ENCODE results near the gene GAS6. TPM values are rescaled to one million over a fixed set of nuclear protein-coding genes. Genes with fewer than 3 reads are reported as not detected.
A peak's percentile ranks its signal among the peaks of the same experiment; 100 is the strongest.
"Not testable (repeated sequence)": the region's sequence is repeated elsewhere in the genome, so short reads cannot be mapped to it uniquely, and the experiment has no call there.

Gene GAS6
- total RNA-seq, 1 donor from 2014 or later, result 14.8 TPM

DNA sequence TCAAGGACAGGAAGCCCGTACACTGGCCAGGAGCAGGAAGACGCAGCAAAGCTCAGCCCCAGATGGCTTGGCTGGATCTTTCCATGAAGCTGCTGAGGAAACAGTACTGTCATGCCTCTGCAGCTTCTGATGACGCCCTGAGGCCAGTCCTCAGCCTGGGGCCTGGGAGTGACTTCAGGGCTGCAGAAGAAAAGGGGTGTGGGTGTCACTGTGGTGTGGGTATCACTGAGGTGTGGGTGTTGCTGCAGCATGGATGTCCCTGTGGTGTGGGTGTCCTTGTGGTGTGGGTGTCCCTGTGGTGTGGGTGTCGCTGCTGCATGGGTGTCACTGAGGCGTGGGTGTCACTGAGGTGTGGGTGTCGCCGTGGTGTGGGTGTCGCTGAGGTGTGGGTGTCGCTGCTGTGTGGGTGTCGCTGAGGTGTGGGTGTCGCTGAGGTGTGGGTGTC is 12.0 kb upstream of the GAS6 start:
- Mint-ChIP-seq H3K9me3 (ENCODE audit: unreplicated experiment) (peaks cover 8% of the 10 kb centered on the region), H3K36me3 (ENCODE audit: unreplicated experiment) (peaks cover 4% of the 10 kb centered on the region), H3K27me3 (ENCODE audit: unreplicated experiment) (peaks cover 32% of the 10 kb centered on the region), H3K4me3 (ENCODE audit: unreplicated experiment) (no peak overlapping the region), H3K27ac (ENCODE audit: unreplicated experiment) (no peak overlapping the region), H3K4me1 (ENCODE audit: unreplicated experiment) (peaks cover 2% of the 10 kb centered on the region)
- no peak for DNase-seq (ENCODE audit: extremely low spot score, unreplicated experiment)
- TF ChIP-seq CTCF (IDR thresholded peaks at IDR 0.05), result no peak

DNA sequence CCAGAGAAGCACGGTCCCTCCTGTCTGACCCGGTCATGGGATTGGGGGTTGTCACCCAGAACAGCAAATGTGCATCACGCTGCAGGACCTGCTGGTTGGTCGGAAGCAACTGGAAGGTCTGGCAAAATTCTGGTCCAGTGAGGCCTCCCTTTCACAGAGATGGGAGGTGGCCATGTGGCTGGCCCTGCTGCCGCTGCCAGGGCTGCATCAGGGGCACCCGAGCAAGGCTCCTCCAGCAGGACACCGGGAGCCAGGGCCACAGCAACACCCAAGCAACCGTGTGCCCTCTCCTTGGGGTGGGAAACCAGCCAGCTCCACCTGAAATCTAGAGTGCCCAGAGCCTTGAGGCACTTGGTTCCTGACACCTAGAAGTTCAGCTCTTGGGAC is 11.5 kb upstream of the GAS6 start:
- TF ChIP-seq CTCF (IDR thresholded peaks at IDR 0.05), result no peak
- Mint-ChIP-seq H3K9me3 (ENCODE audit: unreplicated experiment) (peaks cover 8% of the 10 kb centered on the region), H3K36me3 (ENCODE audit: unreplicated experiment) (peaks cover 4% of the 10 kb centered on the region), H3K27me3 (ENCODE audit: unreplicated experiment) (peaks cover 32% of the 10 kb centered on the region), H3K4me3 (ENCODE audit: unreplicated experiment) (no peak overlapping the region), H3K4me1 (ENCODE audit: unreplicated experiment) (peaks cover 2% of the 10 kb centered on the region), H3K27ac (ENCODE audit: unreplicated experiment) (no peak overlapping the region)
- DNase-seq (ENCODE audit: extremely low spot score, unreplicated experiment), result peak; percentile 75

GRCh38 chr13:113874579-113875428 is 10.9 kb upstream of the GAS6 start:
- TF ChIP-seq CTCF (IDR thresholded peaks at IDR 0.05), result no peak
- peaks cover 36% of the 10 kb centered on the region for H3K27me3 Mint-ChIP-seq (ENCODE audit: unreplicated experiment)
- no peak overlapping the region for H3K4me3 Mint-ChIP-seq (ENCODE audit: unreplicated experiment)
- peaks cover 8% of the 10 kb centered on the region for H3K9me3 Mint-ChIP-seq (ENCODE audit: unreplicated experiment)
- peak; percentile 80 for DNase-seq (ENCODE audit: extremely low spot score, unreplicated experiment)
- peaks cover 2% of the 10 kb centered on the region for H3K4me1 Mint-ChIP-seq (ENCODE audit: unreplicated experiment)
- peaks cover 4% of the 10 kb centered on the region for H3K36me3 Mint-ChIP-seq (ENCODE audit: unreplicated experiment)
- no peak overlapping the region for H3K27ac Mint-ChIP-seq (ENCODE audit: unreplicated experiment)

DNA sequence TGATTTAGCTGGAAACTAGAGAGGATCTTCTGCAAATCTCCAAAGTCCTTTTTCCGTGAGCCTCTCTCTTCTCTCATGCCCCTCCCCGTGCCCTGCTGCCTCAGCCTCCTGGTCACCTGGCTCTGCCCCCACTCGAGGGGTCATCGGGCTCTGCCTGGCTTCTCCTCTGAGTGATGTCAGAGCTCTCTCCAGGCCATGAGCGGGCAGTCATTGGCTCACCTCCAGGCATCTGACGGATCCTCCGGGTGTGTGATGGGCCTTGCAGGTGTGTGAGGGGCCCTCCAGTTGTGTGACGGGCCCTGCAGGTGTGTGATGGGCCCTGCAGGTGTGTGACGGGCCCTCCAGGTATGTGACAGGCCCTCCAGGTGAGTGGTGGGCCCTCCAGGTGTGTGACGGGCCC is 10.3 kb upstream of the GAS6 start:
- Mint-ChIP-seq H3K4me1 (ENCODE audit: unreplicated experiment) (no peaks in the 10 kb centered on the region), H3K9me3 (ENCODE audit: unreplicated experiment) (peaks cover 8% of the 10 kb centered on the region), H3K36me3 (ENCODE audit: unreplicated experiment) (peaks cover 4% of the 10 kb centered on the region), H3K4me3 (ENCODE audit: unreplicated experiment) (no peak overlapping the region), H3K27me3 (ENCODE audit: unreplicated experiment) (peaks cover 43% of the 10 kb centered on the region), H3K27ac (ENCODE audit: unreplicated experiment) (no peak overlapping the region)
- DNase-seq (ENCODE audit: extremely low spot score, unreplicated experiment), result peak; percentile 83
- no peak for TF ChIP-seq CTCF (IDR thresholded peaks at IDR 0.05)

DNA sequence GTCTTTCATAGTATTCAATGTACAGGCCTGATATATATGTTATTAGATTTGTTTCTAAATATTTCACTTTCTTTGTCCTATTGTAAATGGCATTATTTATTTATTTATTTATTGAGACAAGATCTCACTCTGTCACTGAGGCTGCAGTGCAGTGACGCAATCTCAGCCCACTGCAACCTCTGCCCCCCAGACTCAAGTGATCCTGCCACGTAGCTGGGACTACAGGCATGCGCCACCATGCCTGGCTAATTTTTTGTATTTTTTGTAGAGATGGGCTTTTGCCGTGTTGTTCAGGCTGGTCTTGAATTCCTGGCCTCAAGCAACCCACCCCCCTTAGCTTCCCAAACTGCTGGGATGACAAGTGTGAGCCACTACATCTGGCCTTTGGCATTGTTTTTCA is 5.4 kb upstream of the GAS6 start:
- Mint-ChIP-seq H3K4me3 (ENCODE audit: unreplicated experiment) (no peak overlapping the region), H3K36me3 (ENCODE audit: unreplicated experiment) (peaks cover 4% of the 10 kb centered on the region), H3K27me3 (ENCODE audit: unreplicated experiment) (peaks cover 70% of the 10 kb centered on the region), H3K4me1 (ENCODE audit: unreplicated experiment) (peaks cover 5% of the 10 kb centered on the region), H3K9me3 (ENCODE audit: unreplicated experiment) (peaks cover 8% of the 10 kb centered on the region), H3K27ac (ENCODE audit: unreplicated experiment) (no peak overlapping the region)
- TF ChIP-seq CTCF (IDR thresholded peaks at IDR 0.05), result no peak
- DNase-seq (ENCODE audit: extremely low spot score, unreplicated experiment), result no peak

DNA sequence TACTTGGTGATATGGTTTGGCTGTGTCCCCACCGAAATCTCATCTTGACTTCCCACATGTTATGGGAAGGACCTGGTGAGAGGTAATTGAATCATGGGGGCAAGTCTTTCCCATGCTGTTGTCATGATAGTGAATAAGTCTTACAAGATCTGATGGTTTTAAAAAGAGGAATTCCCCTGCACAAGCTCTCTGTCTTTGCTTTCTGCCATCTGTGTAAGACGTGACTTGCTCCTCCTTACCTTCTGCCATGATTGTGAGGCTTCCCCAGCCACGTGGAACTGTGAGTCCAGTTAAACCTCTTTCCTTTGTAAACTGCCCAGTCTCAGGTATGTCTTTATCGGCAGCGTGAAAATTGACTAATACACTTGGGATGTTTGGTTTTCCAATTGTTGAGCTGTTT is 4.0 kb upstream of the GAS6 start:
- H3K4me1 Mint-ChIP-seq (ENCODE audit: unreplicated experiment); H3K9me3 Mint-ChIP-seq (ENCODE audit: unreplicated experiment); H3K4me3 Mint-ChIP-seq (ENCODE audit: unreplicated experiment); H3K36me3 Mint-ChIP-seq (ENCODE audit: unreplicated experiment); DNase-seq (ENCODE audit: extremely low spot score, unreplicated experiment); H3K27ac Mint-ChIP-seq (ENCODE audit: unreplicated experiment): not testable (repeated sequence)
- H3K27me3 Mint-ChIP-seq (ENCODE audit: unreplicated experiment), result peaks cover 60% of the 10 kb centered on the region
